ENCODE data around the gene HOXC6.

Gene HOXC6

GRCh38 chr12:53990311-53991076 is 37.7 kb upstream of the HOXC6 start:
- no peak for DNase-seq

DNA sequence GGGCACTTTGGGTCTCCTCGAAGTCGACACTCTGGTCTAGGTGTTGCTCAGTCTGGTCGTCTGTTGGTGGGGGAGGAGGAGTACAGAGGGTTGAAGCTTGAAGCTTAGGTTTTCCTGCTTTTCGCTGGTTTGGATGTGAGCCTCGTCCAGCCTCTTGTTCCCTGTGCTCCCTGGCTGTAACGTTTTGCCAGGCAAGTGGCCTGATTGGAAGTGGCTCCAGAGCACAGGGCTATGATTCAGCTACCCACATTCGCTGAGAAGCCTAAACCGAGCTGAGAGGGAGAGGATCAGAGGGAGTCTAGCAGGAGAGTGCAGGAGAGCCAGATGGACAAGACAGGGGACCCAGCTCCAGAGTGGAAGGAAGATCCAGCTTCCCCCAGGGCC is 37.2 kb upstream of the HOXC6 start:
- no peak for DNase-seq

GRCh38 chr12:53992377-53992889 is 35.8 kb upstream of the HOXC6 start:
- DNase-seq, result no peak

DNA sequence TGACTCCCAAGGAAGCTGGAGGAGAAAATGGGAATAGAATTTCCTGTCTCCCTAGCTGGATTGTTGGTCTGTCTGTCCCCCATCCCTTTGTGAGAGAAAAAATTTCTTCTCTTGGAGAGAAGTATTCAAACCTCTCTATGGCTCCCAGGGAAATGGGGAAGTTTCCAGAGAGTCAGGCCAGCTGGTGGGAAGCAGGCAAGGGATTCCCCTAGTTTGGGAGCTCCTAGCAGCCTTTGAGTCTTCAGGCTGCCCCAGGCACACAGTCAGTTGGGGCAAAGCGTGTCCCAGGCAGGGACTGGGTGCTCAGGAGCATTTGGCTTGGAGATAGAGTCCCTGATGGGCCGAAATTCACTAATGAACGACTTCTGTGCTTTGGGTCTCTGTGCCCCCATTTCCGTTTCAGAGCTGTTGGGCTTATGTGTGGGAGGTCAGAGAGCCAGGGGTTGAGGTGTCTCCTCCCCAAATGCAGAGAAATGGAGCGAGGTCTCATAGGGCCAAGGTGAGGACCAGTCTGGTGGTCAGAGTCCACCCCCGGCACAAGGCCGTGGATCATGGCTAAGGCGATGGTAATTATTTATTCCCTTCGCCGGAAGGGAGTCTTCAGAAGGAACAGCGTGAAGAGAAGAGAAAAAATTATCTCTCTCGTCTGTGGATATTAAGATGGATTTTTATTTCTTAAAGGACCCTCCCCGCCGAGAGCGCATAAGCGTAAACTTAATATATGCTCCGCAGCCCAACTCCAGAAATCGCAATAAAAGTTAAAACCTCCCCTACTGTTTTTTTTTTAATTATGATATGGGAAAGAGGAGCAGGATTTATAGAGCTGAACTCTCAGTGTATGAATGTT is 34.9 kb upstream of the HOXC6 start:
- no peak for DNase-seq

DNA sequence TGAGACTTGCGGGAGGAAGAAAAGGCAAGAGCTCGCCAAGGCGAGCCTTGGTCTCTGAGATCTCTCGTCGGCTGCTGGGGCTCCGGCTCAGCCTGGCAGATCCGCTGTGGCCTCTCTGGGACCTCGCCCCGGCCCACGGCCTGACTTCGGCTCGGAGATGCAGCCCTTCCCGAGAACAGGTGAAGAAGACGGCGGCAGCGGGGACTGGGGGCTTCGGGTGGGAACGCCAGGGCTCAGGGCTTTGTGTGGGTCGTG is 34.3 kb upstream of the HOXC6 start:
- no peak for DNase-seq

GRCh38 chr12:53994264-53995001 is 33.8 kb upstream of the HOXC6 start:
- DNase-seq, result no peak

- DNase-seq, result no peak
These were observed 33.2 kb upstream of the HOXC6 start for GRCh38 chr12:53995002-53995377.

DNA sequence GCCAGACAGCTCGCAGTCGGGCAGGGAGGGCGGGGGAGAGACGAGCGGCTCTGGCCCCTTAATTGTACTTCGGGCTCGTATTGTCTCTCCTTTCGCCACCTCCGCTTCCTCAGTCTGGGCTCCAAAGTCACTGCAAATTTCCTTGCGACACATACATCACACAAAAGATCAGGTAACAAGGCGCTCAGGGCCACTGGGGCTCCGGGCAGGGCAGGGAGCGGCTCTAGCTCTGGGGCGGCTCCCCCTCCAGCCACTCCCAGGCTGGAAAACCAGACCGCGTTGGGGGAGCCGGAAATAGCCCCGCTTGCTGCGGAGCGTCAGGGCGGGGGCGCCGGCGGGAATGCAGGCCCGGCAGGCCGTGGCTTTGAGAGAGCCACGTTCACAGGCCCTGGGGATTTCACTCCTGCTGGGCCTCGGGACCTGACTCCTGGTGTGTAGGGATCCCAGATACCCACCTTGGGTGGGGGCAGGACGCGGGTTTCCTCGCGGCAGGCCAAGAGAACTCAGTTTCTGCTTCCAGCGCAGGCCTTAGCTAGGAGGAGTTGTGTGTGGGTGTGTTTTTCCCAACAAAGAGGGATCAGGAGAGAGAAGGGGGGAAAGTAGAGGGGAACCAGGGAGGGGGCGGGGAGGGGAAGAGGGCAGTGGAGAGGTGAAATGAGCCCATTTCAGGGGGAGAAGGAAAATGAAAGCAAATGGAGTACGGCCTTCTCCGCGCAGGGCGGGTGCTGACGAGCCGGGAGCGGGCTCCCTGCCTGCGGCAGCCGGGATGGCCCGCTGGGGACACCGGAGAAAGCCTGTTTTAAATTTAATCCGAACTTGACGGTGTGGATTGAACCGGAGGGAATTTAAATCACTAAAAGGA is 32.6 kb upstream of the HOXC6 start:
- DNase-seq, result no peak

GRCh38 chr12:53996240-53997203 is 31.7 kb upstream of the HOXC6 start:
- DNase-seq, result no peak

DNA sequence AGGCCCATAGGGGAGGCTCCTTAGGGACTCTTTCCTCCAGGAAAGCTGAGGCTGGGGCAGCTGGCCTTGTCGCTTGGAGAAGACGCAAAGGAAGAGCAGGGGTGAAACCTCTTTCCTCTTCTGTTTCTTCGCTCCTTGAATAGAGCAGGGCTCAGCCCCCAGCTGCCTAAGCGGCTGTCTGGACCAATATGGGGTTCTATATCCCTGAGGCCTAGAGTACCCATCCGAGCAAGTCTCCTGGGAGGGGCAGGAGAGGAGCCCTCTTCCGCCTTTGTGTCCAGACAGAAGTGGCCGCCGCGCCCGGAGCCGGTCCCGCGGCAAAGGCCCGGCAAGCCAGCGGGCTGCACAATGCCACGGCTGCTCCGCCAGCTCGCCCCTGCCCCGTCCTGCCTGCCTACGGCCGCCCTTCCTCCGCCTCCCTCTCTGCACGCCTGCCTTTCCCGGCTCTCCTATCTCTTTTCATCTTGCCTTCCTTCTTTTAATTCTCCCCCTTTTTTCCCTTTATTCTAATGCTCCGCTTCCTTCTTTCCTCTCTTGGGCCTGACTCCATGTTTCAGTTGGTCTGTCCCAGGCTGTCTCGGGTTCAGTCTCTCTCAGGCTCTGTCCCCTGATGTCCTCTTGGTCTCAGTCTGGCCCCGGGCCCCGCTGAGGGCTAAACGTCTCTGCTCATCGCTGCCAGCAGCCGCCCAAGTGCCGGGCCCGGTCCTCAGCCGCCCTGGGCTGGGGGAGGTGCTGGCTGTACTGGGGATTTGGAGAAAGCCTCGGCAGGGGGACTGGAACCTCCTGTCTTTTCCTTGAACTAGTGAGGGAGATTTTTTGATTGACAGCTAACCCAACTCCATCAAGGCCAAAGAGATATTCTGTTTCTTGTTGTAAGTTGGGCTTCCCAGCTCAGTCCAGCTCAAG is 30.8 kb upstream of the HOXC6 start:
- DNase-seq, result no peak

- DNase-seq, result no peak
These were observed 29.9 kb upstream of the HOXC6 start for GRCh38 chr12:53998110-53998899.

DNA sequence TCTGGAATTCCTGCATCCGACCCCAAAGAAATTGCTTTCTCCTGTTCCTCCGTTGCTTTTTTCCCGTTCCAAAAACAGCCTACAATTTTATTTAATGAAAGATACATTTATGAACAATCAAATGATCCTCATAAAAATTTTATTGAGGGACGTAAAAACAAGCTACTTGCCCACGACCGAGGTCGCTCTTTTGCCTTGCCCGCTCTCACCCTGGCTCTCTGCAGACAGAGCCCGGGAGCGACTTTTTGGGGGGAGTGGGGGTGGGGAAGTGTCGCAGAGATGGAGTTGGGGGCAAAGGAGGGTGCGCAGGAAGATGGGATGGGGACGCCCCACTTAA is 29.4 kb upstream of the HOXC6 start:
- DNase-seq, result no peak

DNA sequence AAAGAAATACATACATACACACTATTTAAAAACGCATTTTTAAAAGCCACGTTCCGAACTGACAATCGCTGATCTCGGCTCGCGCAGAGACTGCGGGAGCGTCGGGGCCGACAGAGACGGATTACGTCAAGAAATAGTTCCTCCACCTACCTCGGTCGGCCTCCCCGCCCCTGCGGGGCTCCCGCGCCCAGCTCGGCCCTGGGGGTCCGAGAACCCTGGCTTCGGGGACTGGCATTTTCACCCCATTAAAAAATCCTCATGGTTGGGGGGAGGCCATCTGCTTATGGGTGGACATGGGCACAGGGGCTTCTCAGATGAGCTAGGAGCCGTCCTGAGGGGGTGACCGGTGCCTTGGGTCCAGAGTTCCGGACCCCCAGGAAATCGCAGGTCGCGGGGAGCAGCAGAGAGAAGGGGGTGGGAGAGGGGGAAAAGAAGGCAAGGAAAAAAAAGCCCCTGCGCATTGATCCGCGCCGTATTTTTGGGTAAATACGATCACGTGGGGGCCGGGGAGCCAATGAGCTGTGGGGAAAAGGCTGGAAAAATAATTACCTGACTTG is 28.6 kb upstream of the HOXC6 start:
- DNase-seq, result no peak

DNA sequence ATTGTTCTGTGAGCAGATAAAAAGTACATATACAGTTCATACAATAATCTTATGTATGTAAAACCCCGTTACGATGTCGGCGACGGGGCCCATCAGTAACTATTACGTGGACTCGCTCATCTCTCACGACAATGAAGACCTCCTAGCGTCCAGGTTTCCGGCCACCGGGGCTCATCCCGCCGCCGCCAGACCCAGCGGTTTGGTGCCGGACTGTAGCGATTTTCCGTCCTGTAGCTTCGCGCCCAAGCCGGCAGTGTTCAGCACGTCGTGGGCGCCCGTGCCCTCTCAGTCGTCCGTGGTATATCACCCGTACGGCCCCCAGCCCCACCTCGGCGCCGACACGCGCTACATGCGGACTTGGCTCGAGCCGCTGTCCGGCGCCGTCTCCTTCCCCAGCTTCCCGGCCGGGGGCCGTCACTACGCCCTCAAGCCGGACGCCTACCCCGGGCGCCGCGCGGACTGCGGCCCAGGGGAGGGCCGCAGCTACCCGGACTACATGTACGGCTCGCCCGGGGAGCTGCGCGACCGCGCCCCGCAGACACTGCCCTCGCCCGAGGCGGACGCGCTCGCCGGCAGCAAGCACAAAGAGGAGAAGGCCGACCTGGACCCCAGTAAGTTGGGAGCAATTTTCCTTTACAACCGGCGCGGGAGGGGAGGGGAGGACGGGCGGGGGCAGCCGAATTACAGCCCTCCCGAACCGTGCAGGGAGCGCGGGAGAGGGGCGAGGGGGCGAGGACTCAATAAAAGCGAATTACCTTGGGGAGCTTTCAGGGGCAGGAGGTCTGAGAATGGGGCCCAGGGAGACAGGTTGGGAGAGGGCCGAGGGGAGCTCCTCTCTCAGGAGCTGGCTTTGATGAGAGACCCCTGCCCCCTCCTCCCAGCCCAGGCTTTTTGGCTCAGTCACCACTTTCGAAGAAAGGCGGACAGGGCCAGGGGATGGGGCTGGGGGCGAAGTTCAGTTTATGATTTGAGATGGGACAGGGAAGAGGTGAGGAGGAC is 27.8 kb upstream of the HOXC6 start, which contains the start of gene HOXC9:
Gene HOXC9 (plus strand): TSS at position 46 of the 999 bp plus-strand sequence. CDS start 28 bp downstream, at position 74.
- DNase-seq, result no peak

DNA sequence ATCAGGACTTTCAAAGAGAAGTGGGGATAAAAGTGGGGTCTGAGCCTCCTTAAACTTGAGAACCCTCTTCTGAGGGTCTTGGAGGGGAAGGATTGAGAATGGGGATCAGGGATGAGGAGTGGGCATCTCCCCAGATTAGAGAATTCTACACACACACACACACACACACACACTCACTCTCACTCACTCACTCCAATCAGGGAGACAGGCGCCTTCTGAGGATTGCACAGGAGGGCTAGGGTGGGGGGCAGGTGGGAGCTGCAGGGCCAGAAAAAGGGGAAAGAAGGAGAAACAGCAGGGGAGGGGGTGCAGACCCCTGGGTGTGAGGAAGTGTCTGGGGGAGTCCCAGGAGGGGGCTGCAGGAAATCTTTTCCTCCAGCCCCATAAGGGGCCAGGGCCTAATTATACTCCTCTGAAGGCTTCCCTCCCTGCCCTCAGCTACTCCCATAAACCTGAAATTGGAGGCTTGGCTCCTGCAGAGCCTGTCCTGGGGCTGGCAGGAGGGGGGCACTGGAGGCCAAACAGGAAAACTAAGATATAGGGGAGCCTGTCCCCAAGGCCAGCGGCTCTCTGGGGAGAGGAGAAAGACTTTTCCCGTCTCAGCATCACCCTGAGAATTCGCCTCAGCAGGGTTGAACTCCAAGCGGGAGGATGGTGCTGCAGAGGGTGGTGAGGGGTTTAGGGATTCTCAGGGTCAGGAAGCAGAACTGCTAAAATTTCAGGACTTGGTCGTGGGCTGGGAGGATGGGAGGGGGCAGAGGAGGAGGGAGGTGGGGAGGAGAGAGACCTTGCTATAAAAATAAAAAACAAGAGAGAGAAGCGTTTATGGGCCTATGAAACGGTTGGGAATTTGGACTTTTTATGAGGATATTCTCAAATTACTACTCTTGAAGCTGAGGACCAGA is 26.7 kb upstream of the HOXC6 start:
- no peak for DNase-seq

GRCh38 chr12:54002278-54002914 is 25.8 kb upstream of the HOXC6 start:
- DNase-seq, result no peak
